Panc1 (cell line): ENCODE results near the gene EXOC7.

Source experiments
- CTCF ChIP-seq: fragments of 450-650 bp; IDR thresholded peaks from 2 replicates; pipeline ENCODE4 v1.5.1; 2017; ENCODE audit warnings: mild to moderate bottlenecking
- POLR2AphosphoS5 ChIP-seq: IDR thresholded peaks from 2 replicates; pipeline ENCODE4 v1.6.1; 2012; ENCODE audit warnings: mild to moderate bottlenecking, low read depth, low read length, moderate library complexity
- REST ChIP-seq, 2 experiments: IDR thresholded peaks; 2 replicates each; pipeline ENCODE4 v1.6.1; 2011 to 2012; ENCODE audit warnings: low read depth in 2 of 2, control low read depth in 1 of 2, low read length in 1 of 2, mild to moderate bottlenecking in 1 of 2, moderate library complexity in 1 of 2; ENCODE audit not compliant: insufficient read depth in 1 of 2

GRCh38 chr17:76139801-76140660 is 36.4 kb upstream of the EXOC7 start:
- no peak for TF ChIP-seq REST (IDR thresholded peaks at IDR 0.05; ENCODE audit: insufficient read depth in 1 of 2, low read depth in 2 of 2, low read length in 1 of 2)
- no peak for TF ChIP-seq CTCF
- TF ChIP-seq POLR2AphosphoS5: no peak
